HG03139 (cell line): ENCODE data around the gene NEK3.
"Not testable (repeated sequence)": the region's sequence is repeated elsewhere in the genome, so short reads cannot be mapped to it uniquely, and the experiment has no call there.

ENCODE experiments used
- ATAC-seq: cut with Tn5 transposase; IDR thresholded peaks from one replicate; pipeline ENCODE4 v1.9.1; 2021; ENCODE audit not compliant: unreplicated experiment

NEK3 gene

GRCh38 chr13:52170828-52171391, 11.5 kb upstream of the NEK3 start:
- ATAC-seq = not testable (repeated sequence)

GRCh38 chr13:52169839-52170238, 10.4 kb upstream of the NEK3 start:
- no peak for ATAC-seq

- no peak for ATAC-seq
Observed at GRCh38 chr13:52165411-52165810, 6.0 kb upstream of the NEK3 start.

- no peak for ATAC-seq
Observed at GRCh38 chr13:52164989-52165388, 5.6 kb upstream of the NEK3 start.

GRCh38 chr13:52163878-52164277, 4.5 kb upstream of the NEK3 start:
- not testable (repeated sequence) for ATAC-seq

- ATAC-seq = no peak
Observed at GRCh38 chr13:52162279-52163101, 3.1 kb upstream of the NEK3 start.

- ATAC-seq = no peak
Observed at GRCh38 chr13:52161181-52161646, 1.8 kb upstream of the NEK3 start.

- no peak for ATAC-seq
Observed at GRCh38 chr13:52160506-52160905, 1.1 kb upstream of the NEK3 start.

- ATAC-seq = no peak
Observed at GRCh38 chr13:52160053-52160452, 656 bp upstream of the NEK3 start.

GRCh38 chr13:52158629-52159158, 703 bp downstream of the NEK3 start:
- ATAC-seq = peak; percentile 11

- ATAC-seq = no peak
Observed at GRCh38 chr13:52156724-52157261, 2.6 kb downstream of the NEK3 start.

- no peak for ATAC-seq
Observed at GRCh38 chr13:52155177-52155576, 4.2 kb downstream of the NEK3 start.

- no peak for ATAC-seq
Observed at GRCh38 chr13:52147225-52147624, 12.2 kb downstream of the NEK3 start.

GRCh38 chr13:52141299-52141698, 18.1 kb downstream of the NEK3 start:
- ATAC-seq = no peak

- no peak for ATAC-seq
Observed at GRCh38 chr13:52137489-52137888, 21.9 kb downstream of the NEK3 start.

GRCh38 chr13:52136763-52137162, 22.6 kb downstream of the NEK3 start:
- ATAC-seq = no peak

GRCh38 chr13:52130641-52131040, 28.8 kb downstream of the NEK3 start:
- ATAC-seq = no peak

GRCh38 chr13:52128714-52129700, 30.4 kb downstream of the NEK3 start, which contains the start of gene NEK5:
TSS of gene NEK5 (minus strand) at chr13:52129073. CDS start at chr13:52127482, 1,591 bp downstream.
- peak; percentile 58 for ATAC-seq

- ATAC-seq = no peak
Observed at GRCh38 chr13:52127783-52128702, 31.4 kb downstream of the NEK3 start.

- ATAC-seq = no peak
Observed at GRCh38 chr13:52127378-52127777, 32.0 kb downstream of the NEK3 start.
